ENCODE results near the gene CAMK2B.

The CAMK2B gene

DNA sequence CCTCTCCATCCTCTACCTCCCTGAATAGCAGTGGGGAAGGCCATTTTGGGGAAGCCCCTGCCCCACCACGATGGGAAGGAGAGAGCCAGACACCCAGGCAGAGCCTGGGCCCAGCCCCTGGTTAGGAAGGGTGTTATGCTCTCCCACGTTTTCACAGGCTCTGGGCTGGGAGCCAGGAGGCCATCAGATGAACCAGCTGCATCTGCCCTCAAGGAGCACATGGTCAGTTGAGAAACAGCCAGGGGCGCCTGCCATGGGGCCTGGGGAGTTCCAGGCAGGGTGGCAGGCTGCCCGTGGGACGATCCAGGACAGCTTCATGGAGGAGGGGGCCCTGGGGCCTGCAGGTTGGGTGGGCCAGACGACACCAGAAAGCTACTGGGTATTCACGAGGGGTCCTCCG, 47.5 kb downstream of the CAMK2B start:
- in situ Hi-C loops (cut with MboI; ENCODE audit: low sequenced_read_pairs, unreplicated experiment), result no loop called here
- TF ChIP-seq CTCF (IDR thresholded peaks at IDR 0.05; ENCODE audit: borderline replicate concordance, control extremely low read depth, extremely low read depth, insufficient read depth, missing control alignments), result no peak
- DNase-seq (ENCODE audit: low spot score), result no peak

- TF ChIP-seq CTCF (IDR thresholded peaks at IDR 0.05; ENCODE audit: borderline replicate concordance, control extremely low read depth, extremely low read depth, insufficient read depth, missing control alignments), result no peak
- no peak for DNase-seq (ENCODE audit: low spot score)
- in situ Hi-C loops (cut with MboI; ENCODE audit: low sequenced_read_pairs, unreplicated experiment), result no loop called here
Measured at GRCh38 chr7:44277391-44277790, 48.0 kb downstream of the CAMK2B start.

DNA sequence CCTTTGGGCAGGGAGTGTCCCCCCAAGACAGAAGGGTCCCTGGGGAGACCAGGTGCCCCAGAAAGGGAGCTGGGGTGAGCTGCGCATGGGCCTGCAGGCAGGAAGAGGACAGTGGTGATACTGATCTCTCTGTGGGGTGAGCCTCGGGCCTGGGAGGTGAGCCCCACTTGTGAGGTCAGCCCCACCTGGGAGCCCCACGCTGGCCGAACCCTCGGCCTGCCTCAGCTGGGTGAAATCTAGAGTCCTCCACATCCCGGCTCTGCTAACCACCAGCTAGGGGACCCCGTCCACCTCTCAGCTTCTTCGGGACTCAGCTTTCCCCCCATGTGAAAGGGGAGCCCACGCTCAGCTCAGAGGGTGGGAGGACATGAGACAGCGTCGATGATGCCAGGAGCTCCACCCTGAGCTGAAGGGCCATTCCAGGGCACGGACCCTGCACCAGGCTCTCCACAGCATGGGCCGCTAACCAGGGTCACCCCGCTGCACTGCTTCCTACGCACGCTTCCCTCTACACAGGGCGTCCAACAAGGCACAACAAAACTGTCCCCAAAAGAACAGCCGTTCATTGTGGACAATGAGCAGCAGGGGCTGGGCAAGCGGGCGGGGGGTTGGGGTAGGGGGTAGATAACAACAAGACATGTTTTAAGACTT, 48.7 kb downstream of the CAMK2B start:
- DNase-seq (ENCODE audit: low spot score), result no peak
- no peak for TF ChIP-seq CTCF (IDR thresholded peaks at IDR 0.05; ENCODE audit: borderline replicate concordance, control extremely low read depth, extremely low read depth, insufficient read depth, missing control alignments)
- in situ Hi-C loops (cut with MboI; ENCODE audit: low sequenced_read_pairs, unreplicated experiment), result no loop called here

DNA sequence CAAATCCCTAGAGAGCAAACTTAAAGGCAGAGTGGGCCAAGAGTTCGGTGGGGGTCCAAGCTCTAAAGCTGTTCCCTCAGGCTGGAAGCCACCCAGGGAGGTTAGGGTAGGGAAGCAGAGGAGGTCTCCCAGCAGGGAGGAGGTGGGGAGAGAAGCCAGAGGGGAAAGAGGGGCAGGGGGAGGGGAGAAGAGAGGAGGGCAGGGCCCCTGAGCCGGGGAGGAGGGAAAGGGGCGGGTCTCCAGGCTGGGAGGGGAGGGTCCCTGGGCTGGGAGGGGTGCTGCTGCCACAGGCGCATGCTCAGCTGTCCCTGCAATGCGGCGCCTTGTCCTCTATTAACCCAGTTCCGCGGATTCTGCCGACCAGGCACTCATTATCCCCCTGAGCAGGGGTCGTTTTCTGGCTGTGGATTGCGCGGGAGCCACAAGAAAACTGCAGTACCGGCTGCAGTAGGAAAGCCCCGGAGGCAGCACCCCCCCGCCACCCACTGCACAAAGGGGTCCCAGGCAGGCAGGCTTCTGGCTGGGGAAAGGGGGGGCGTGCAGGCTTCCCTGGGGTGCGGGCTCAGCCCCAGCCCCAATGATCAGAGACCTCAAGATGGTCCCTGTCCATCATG, 49.3 kb downstream of the CAMK2B start:
- no peak for TF ChIP-seq CTCF (IDR thresholded peaks at IDR 0.05; ENCODE audit: borderline replicate concordance, control extremely low read depth, extremely low read depth, insufficient read depth, missing control alignments)
- no peak for DNase-seq (ENCODE audit: low spot score)
- in situ Hi-C loops (cut with MboI; ENCODE audit: low sequenced_read_pairs, unreplicated experiment), result no loop called here

DNA sequence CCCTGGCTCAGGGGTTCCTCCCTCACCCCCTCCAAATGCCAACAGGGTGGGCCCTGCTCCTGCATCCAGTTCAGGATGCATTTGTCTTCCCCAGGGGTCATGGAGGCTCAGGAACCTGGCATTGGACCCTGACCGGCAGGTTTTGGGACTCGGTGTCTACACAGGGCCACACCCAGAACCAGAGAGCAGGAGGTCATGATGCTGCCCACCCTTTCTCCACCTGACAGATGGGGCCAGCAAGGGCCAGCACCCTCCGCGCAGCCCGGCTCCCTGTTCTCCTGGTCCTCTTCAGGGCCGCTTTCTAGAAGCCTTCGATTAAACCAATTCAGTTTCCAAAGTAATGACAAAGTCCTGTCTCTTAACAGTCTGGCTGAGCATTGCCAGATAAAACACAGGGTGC, 50.2 kb downstream of the CAMK2B start:
- DNase-seq (ENCODE audit: low spot score), result no peak
- in situ Hi-C loops (cut with MboI; ENCODE audit: low sequenced_read_pairs, unreplicated experiment), result no loop called here
- TF ChIP-seq CTCF (IDR thresholded peaks at IDR 0.05; ENCODE audit: borderline replicate concordance, control extremely low read depth, extremely low read depth, insufficient read depth, missing control alignments), result no peak

GRCh38 chr7:44274623-44274975, 50.8 kb downstream of the CAMK2B start:
- no peak for TF ChIP-seq CTCF (IDR thresholded peaks at IDR 0.05; ENCODE audit: borderline replicate concordance, control extremely low read depth, extremely low read depth, insufficient read depth, missing control alignments)
- in situ Hi-C loops (cut with MboI; ENCODE audit: low sequenced_read_pairs, unreplicated experiment), result no loop called here
- no peak for DNase-seq (ENCODE audit: low spot score)
